ENCODE measurements around the gene KLF13. TPM values are rescaled to one million over a fixed set of nuclear protein-coding genes. Genes with fewer than 3 reads are reported as not detected.

KLF13 gene
- total and polyA plus RNA-seq, 4 donors: 38.3 to 157 (median 55.2) TPM

- no peak for TF ChIP-seq CTCF (IDR thresholded peaks at IDR 0.05; ENCODE audit: control extremely low read depth, extremely low read depth)
- H3K9ac ChIP-seq (ENCODE audit: insufficient read depth in 1 of 2, low read length in 2 of 2): no peak overlapping the region
Measured at GRCh38 chr15:31390777-31391486, 64.3 kb downstream of the KLF13 start.

GRCh38 chr15:31391687-31392671, 65.3 kb downstream of the KLF13 start:
- 0% methylated on average over 73 to 86 of the region's 86 CpGs for WGBS, 2 donors
- peak; percentile 82 for ATAC-seq (ENCODE audit: insufficient read depth, low FRiP score)

More at GRCh38 chr15:31390777-31391486, 64.3 kb downstream of the KLF13 start:
- Histone ChIP-seq H3K36me3 (ENCODE audit: control insufficient read depth in 4 of 4, insufficient read depth in 4 of 4, low read length in 4 of 4) (no peaks in the 10 kb centered on the region), H3K4me3 (no peak overlapping the region), H3K27me3 (ENCODE audit: control insufficient read depth in 3 of 3, insufficient read depth in 3 of 3, low read length in 2 of 3) (peaks cover 0 to 19% (median 5%) of the 10 kb centered on the region in 3 donors), H3K27ac (ENCODE audit: low read depth in 1 of 2, low read length in 1 of 2) (peak overlapping the region in 1 of 2 donors; percentile 66), H3K4me1 (ENCODE audit: control insufficient read depth in 5 of 5, insufficient read depth in 5 of 5, low read length in 5 of 5) (peaks cover 0 to 9% (median 6%) of the 10 kb centered on the region in 5 donors), H3K9me3 (ENCODE audit: control insufficient read depth in 4 of 4, insufficient read depth in 3 of 4, low read length in 3 of 4) (peaks cover 0 to 2% (median 0%) of the 10 kb centered on the region in 4 donors)
- ATAC-seq (ENCODE audit: insufficient read depth, low FRiP score): no peak
- DNase-seq: no peak
- WGBS, 2 donors: 79 to 83% methylated on average over 6 of the region's 6 CpGs

GRCh38 chr15:31392761-31393401, 66.2 kb downstream of the KLF13 start:
- H3K36me3 ChIP-seq (ENCODE audit: control insufficient read depth in 4 of 4, insufficient read depth in 4 of 4, low read length in 4 of 4): no peaks in the 10 kb centered on the region
- DNase-seq (peak in 2 of 3 donors; percentile 19 to 27), ATAC-seq (ENCODE audit: insufficient read depth, low FRiP score) (peak; percentile 12)
- 12 to 17% methylated on average over 23 to 43 of the region's 43 CpGs for WGBS, 2 donors
- peaks cover 0 to 15% (median 6%) of the 10 kb centered on the region in 5 donors for H3K4me1 ChIP-seq (ENCODE audit: control insufficient read depth in 5 of 5, insufficient read depth in 5 of 5, low read length in 5 of 5)
- H3K27me3 ChIP-seq (ENCODE audit: control insufficient read depth in 3 of 3, insufficient read depth in 3 of 3, low read length in 2 of 3): peaks cover 0 to 19% (median 5%) of the 10 kb centered on the region in 3 donors
- TF ChIP-seq CTCF (IDR thresholded peaks at IDR 0.05; ENCODE audit: control extremely low read depth, extremely low read depth): no peak
- peaks cover 0 to 2% (median 0%) of the 10 kb centered on the region in 4 donors for H3K9me3 ChIP-seq (ENCODE audit: control insufficient read depth in 4 of 4, insufficient read depth in 3 of 4, low read length in 3 of 4)
- H3K27ac ChIP-seq (ENCODE audit: low read depth in 1 of 2, low read length in 1 of 2): peak overlapping the region; percentile 94 to 99
- H3K9ac ChIP-seq (ENCODE audit: insufficient read depth in 1 of 2, low read length in 2 of 2): no peak overlapping the region
- H3K4me3 ChIP-seq: peak overlapping the region; percentile 48

More at GRCh38 chr15:31391687-31392671, 65.3 kb downstream of the KLF13 start:
- H3K4me3 ChIP-seq: peak overlapping the region; percentile 55
- TF ChIP-seq CTCF (IDR thresholded peaks at IDR 0.05; ENCODE audit: control extremely low read depth, extremely low read depth): no peak
- peak; percentile 66 to 79 (median 70) for DNase-seq
- peaks cover 0 to 9% (median 6%) of the 10 kb centered on the region in 5 donors for H3K4me1 ChIP-seq (ENCODE audit: control insufficient read depth in 5 of 5, insufficient read depth in 5 of 5, low read length in 5 of 5)
- peaks cover 0 to 2% (median 0%) of the 10 kb centered on the region in 4 donors for H3K9me3 ChIP-seq (ENCODE audit: control insufficient read depth in 4 of 4, insufficient read depth in 3 of 4, low read length in 3 of 4)
- H3K27ac ChIP-seq (ENCODE audit: low read depth in 1 of 2, low read length in 1 of 2): peak overlapping the region; percentile 87 to 99
- no peak overlapping the region for H3K9ac ChIP-seq (ENCODE audit: insufficient read depth in 1 of 2, low read length in 2 of 2)
- peaks cover 0 to 19% (median 5%) of the 10 kb centered on the region in 3 donors for H3K27me3 ChIP-seq (ENCODE audit: control insufficient read depth in 3 of 3, insufficient read depth in 3 of 3, low read length in 2 of 3)
- no peaks in the 10 kb centered on the region for H3K36me3 ChIP-seq (ENCODE audit: control insufficient read depth in 4 of 4, insufficient read depth in 4 of 4, low read length in 4 of 4)
